ENCODE results near the gene SDK1.
"Not testable (repeated sequence)": the region's sequence is repeated elsewhere in the genome, so short reads cannot be mapped to it uniquely, and the experiment has no call there.

SDK1 gene

DNA sequence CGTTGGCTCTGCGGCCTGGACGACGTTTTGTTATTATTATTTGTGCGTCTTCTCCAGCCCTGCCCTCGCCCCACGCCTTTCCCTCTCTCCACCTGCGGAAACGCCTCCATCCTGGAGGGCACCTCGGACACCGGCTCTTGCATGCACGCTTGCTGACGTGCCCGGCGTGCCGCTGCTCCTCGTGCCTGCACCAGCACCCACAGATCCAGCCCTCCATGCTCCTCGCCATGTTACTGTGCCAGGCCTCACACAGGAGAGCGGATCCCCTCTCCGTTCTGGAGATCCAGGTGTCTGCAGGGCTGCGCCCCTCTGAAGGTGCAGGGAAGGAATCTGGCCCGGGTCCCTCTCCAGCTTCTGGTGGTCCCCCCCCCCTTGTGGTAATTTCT is 1007.1 kb downstream of the SDK1 start:
- H3K4me1 Mint-ChIP-seq (ENCODE audit: low read depth), result no peaks in the 10 kb centered on the region
- H3K9me3 Mint-ChIP-seq, result no peaks in the 10 kb centered on the region
- H3K27ac Mint-ChIP-seq, result no peak overlapping the region
- no peak overlapping the region for H3K4me3 Mint-ChIP-seq
- no peaks in the 10 kb centered on the region for H3K27me3 Mint-ChIP-seq
- H3K36me3 Mint-ChIP-seq (ENCODE audit: low read depth), result no peaks in the 10 kb centered on the region

DNA sequence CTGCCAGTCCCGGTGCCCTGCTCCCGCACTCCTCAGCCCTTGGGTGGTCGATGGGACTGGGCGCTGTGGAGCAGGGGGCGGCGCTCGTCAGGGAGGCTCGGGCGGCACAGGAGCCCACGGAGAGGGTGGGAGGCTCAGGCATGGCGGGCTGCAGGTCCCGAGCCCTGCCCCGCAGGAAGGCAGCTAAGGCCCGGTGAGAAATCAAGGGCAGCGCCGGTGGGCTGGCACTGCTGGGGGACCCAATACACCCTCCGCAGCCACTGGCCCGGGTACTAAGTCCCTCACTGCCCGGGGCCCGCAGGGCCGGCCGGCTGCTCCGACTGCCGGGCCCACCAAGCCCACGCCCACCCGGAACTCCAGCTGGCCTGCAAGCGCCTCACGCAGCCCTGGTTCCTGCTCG is 1012.9 kb downstream of the SDK1 start:
- not testable (repeated sequence) for H3K27me3 Mint-ChIP-seq; H3K9me3 Mint-ChIP-seq; H3K4me1 Mint-ChIP-seq (ENCODE audit: low read depth); H3K4me3 Mint-ChIP-seq; H3K27ac Mint-ChIP-seq; H3K36me3 Mint-ChIP-seq (ENCODE audit: low read depth)

DNA sequence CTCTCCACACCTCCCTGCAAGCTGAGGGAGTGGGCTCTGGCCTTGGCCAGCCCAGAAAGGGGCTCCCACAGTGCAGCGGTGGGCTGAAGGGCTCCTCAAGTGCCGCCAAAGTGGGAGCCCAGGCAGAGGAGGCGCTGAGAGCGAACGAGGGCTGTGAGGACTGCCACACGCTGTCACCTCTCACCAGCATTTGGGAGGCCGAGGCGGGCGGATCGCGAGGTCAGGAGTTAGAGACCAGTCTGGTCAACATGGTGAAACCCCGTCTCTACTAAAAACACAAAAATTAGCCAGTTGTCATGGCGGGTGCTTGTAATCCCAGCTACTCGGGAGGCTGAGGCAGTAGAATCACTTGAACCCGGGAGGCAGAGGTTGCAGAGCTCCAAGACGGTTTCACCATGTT is 1013.3 kb downstream of the SDK1 start:
- H3K36me3 Mint-ChIP-seq (ENCODE audit: low read depth); H3K4me1 Mint-ChIP-seq (ENCODE audit: low read depth); H3K27ac Mint-ChIP-seq; H3K4me3 Mint-ChIP-seq; H3K27me3 Mint-ChIP-seq; H3K9me3 Mint-ChIP-seq: not testable (repeated sequence)
